H9 (cell line): ENCODE results near the gene FAHD1. TPM values are rescaled to one million over a fixed set of nuclear protein-coding genes. Genes with fewer than 3 reads are reported as not detected.

Experiments
- DNase-seq: peaks from one replicate; pipeline ENCODE4 v3.0.0-alpha.2; 2017
- H2AFZ ChIP-seq: one replicate; pipeline ENCODE4 v1.6.1; 2013; ENCODE audit warnings: mild to moderate bottlenecking, low read length, control low read depth, moderate library complexity
- H2AK5ac ChIP-seq: 2 replicates; pipeline ENCODE4 v1.6.1; 2013; ENCODE audit warnings: low read length, control low read depth, mixed read lengths; ENCODE audit not compliant: insufficient read length
- H2BK120ac ChIP-seq: one replicate; pipeline ENCODE4 v1.6.1; 2013; ENCODE audit warnings: low read depth, mild to moderate bottlenecking, low read length, control low read depth, inconsistent platforms; ENCODE audit not compliant: poor library complexity, severe bottlenecking
- H2BK12ac ChIP-seq: 2 replicates; pipeline ENCODE4 v1.6.1; 2013; ENCODE audit warnings: low read length, control low read depth, mixed read lengths, low read depth; ENCODE audit not compliant: insufficient read length
- H2BK15ac ChIP-seq: 2 replicates; pipeline ENCODE4 v1.6.1; 2013; ENCODE audit warnings: low read depth, low read length, control low read depth
- H2BK20ac ChIP-seq: one replicate; pipeline ENCODE4 v1.6.1; 2013; ENCODE audit warnings: low read depth, mild to moderate bottlenecking, low read length, control low read depth, inconsistent platforms; ENCODE audit not compliant: poor library complexity, severe bottlenecking
- H2BK5ac ChIP-seq: 2 replicates; pipeline ENCODE4 v1.6.1; 2013; ENCODE audit warnings: low read length, control low read depth, mixed read lengths; ENCODE audit not compliant: insufficient read length
- H3K14ac ChIP-seq: 2 replicates; pipeline ENCODE4 v1.6.1; 2013; ENCODE audit warnings: low read length, control low read depth; ENCODE audit not compliant: insufficient read depth
- H3K18ac ChIP-seq: 2 replicates; pipeline ENCODE4 v1.6.1; 2013; ENCODE audit warnings: low read depth, mild to moderate bottlenecking, mixed read lengths, low read length, control low read depth; ENCODE audit not compliant: insufficient read length
- H3K23ac ChIP-seq: 2 replicates; pipeline ENCODE4 v1.6.1; 2013; ENCODE audit warnings: low read length, control low read depth, mixed read lengths, low read depth; ENCODE audit not compliant: insufficient read length
- H3K23me2 ChIP-seq: 2 replicates; pipeline ENCODE4 v1.6.1; 2013; ENCODE audit warnings: low read depth, mild to moderate bottlenecking, mixed read lengths, low read length, control low read depth; ENCODE audit not compliant: insufficient read length, poor library complexity, severe bottlenecking
- H3K27ac ChIP-seq: 2 replicates; pipeline ENCODE4 v1.5.1; 2013; ENCODE audit warnings: low read length, control low read depth, mixed read lengths, low read depth; ENCODE audit not compliant: insufficient read length
- H3K27me3 ChIP-seq: 2 replicates; pipeline ENCODE4 v1.6.1; 2013; ENCODE audit warnings: low read length, control low read depth, inconsistent platforms; ENCODE audit not compliant: insufficient read depth
- H3K4ac ChIP-seq: 2 replicates; pipeline ENCODE4 v1.6.1; 2013; ENCODE audit warnings: low read depth, mild to moderate bottlenecking, control low read depth, inconsistent platforms, low read length, moderate library complexity
- H3K4me1 ChIP-seq: 2 replicates; pipeline ENCODE4 v1.6.1; 2013; ENCODE audit warnings: low read length, control low read depth, inconsistent platforms; ENCODE audit not compliant: insufficient read depth
- H3K4me2 ChIP-seq: 2 replicates; pipeline ENCODE4 v1.6.1; 2013; ENCODE audit warnings: low read length, control low read depth, mixed read lengths; ENCODE audit not compliant: insufficient read length, insufficient read depth
- H3K56ac ChIP-seq: 2 replicates; pipeline ENCODE4 v1.6.1; 2013; ENCODE audit warnings: low read depth, mild to moderate bottlenecking, mixed read lengths, low read length, control low read depth; ENCODE audit not compliant: insufficient read length
- H3K79me1 ChIP-seq: 2 replicates; pipeline ENCODE4 v1.6.1; 2013; ENCODE audit warnings: low read depth, mild to moderate bottlenecking, moderate library complexity, low read length, control low read depth, inconsistent platforms; ENCODE audit not compliant: insufficient read depth, poor library complexity, severe bottlenecking
- H3K79me2 ChIP-seq: 2 replicates; pipeline ENCODE4 v1.6.1; 2013; ENCODE audit warnings: low read length, control low read depth, inconsistent platforms; ENCODE audit not compliant: insufficient read depth
- H3K9ac ChIP-seq: 2 replicates; pipeline ENCODE4 v1.6.1; 2013; ENCODE audit warnings: low read length, control low read depth, mixed read lengths; ENCODE audit not compliant: insufficient read length; ENCODE audit errors: extremely low read depth
- H3K9me3 ChIP-seq: one replicate; pipeline ENCODE4 v1.6.1; 2013; ENCODE audit warnings: low read depth, low read length, inconsistent platforms; ENCODE audit not compliant: control insufficient read depth
- H3T11ph ChIP-seq: one replicate; pipeline ENCODE4 v1.6.1; 2013; ENCODE audit warnings: mild to moderate bottlenecking, low read length, control low read depth, inconsistent platforms
- H4K20me1 ChIP-seq: one replicate; pipeline ENCODE4 v1.6.1; 2013; ENCODE audit not compliant: control insufficient read depth, insufficient read length, insufficient read depth
- H4K5ac ChIP-seq: 2 replicates; pipeline ENCODE4 v1.6.1; 2013; ENCODE audit warnings: low read depth, mild to moderate bottlenecking, mixed read lengths, low read length, control low read depth; ENCODE audit not compliant: insufficient read length
- H4K8ac ChIP-seq: replicated peaks from 2 replicates; pipeline ENCODE4 v1.6.1; 2013; ENCODE audit warnings: low read length, control low read depth, mixed read lengths, low read depth; ENCODE audit not compliant: insufficient read length
- H4K91ac ChIP-seq: 2 replicates; pipeline ENCODE4 v1.6.1; 2013; ENCODE audit warnings: low read depth, mild to moderate bottlenecking, moderate library complexity, mixed read lengths, low read length, control low read depth; ENCODE audit not compliant: insufficient read length
- H3K27ac Mint-ChIP-seq, 3 experiments: 2 replicates in 2 of 3; 3 replicates in 1 of 3; pipeline ENCODE4 v1.8.0; 2020 to 2021; ENCODE audit warnings: mixed read lengths in 3 of 3, mild to moderate bottlenecking in 1 of 3, moderate library complexity in 1 of 3
- H3K27me3 Mint-ChIP-seq: 2 replicates; pipeline ENCODE4 v1.8.0; 2021; ENCODE audit warnings: low read depth, mild to moderate bottlenecking, moderate library complexity, mixed read lengths
- H3K36me3 Mint-ChIP-seq, 3 experiments: 2 replicates in 2 of 3; 3 replicates in 1 of 3; pipeline ENCODE4 v1.8.0; 2020 to 2021; ENCODE audit warnings: low read depth in 3 of 3, mixed read lengths in 3 of 3; ENCODE audit not compliant: insufficient read depth in 1 of 3
- H3K4me1 Mint-ChIP-seq, 2 experiments: 2 replicates each; pipeline ENCODE4 v1.8.0; 2020; ENCODE audit warnings: mixed read lengths in 2 of 2
- H3K4me3 Mint-ChIP-seq, 2 experiments: 2 replicates in 1 of 2; 3 replicates in 1 of 2; pipeline ENCODE4 v1.8.0; 2020 to 2021; ENCODE audit warnings: mild to moderate bottlenecking in 2 of 2, mixed read lengths in 2 of 2, moderate library complexity in 1 of 2
- H3K9me3 Mint-ChIP-seq, 2 experiments: 2 replicates in 1 of 2; 3 replicates in 1 of 2; pipeline ENCODE4 v1.8.0; 2020; ENCODE audit warnings: mild to moderate bottlenecking in 2 of 2, mixed read lengths in 2 of 2, moderate library complexity in 1 of 2
- CTCF ChIP-seq: fragments of 200-600 bp; sonication (generic); conservative IDR thresholded peaks from 3 replicates; pipeline ENCODE4 v1.8.0; 2021; ENCODE audit warnings: antibody characterized with exemption, mild to moderate bottlenecking
- WGBS: extraction: QIAGEN DNeasy Blood & Tissue Kit; methylation state at CpG from one replicate; pipeline ENCODE4 v1.1.7; 2013; ENCODE audit warnings: missing lambda C conversion rate, low lambda C conversion rate, mixed read lengths; ENCODE audit not compliant: insufficient read length; ENCODE audit errors: extremely low coverage; 5-methylcytosine and 5-hydroxymethylcytosine counted together
- total RNA-seq: library from RNA; stranded (reverse); gene quantifications from 2 replicates; pipeline ENCODE4 v1.2.1, GENCODE V29; 2021

Gene FAHD1
- total RNA-seq, 1 experiment from 2014 or later: 16.2 TPM

GRCh38 chr16:1809281-1809801, 17.7 kb upstream of the FAHD1 start:
- Histone ChIP-seq H3T11ph (no peak overlapping the region), H3K4ac (no peak overlapping the region), H3K18ac (no peak overlapping the region), H4K20me1 (no peaks in the 10 kb centered on the region), H2AFZ (no peak overlapping the region), H4K8ac (no peak overlapping the region), H3K56ac (no peak overlapping the region), H3K27ac (no peak overlapping the region), H3K4me1 (no peaks in the 10 kb centered on the region), H2BK5ac (no peak overlapping the region), H3K79me2 (no peaks in the 10 kb centered on the region), H2BK15ac (no peak overlapping the region), H3K27me3 (no peaks in the 10 kb centered on the region), H3K23ac (no peak overlapping the region), H4K91ac (no peak overlapping the region), H2BK12ac (no peak overlapping the region), H2BK120ac (no peak overlapping the region), H3K14ac (no peak overlapping the region; the same call in 1 of the 2 replicates), H3K23me2 (no peaks in the 10 kb centered on the region), H3K9me3 (no peaks in the 10 kb centered on the region), H3K4me2 (no peak overlapping the region), H2BK20ac (no peak overlapping the region), H3K79me1 (no peaks in the 10 kb centered on the region), H4K5ac (no peak overlapping the region), H2AK5ac (no peak overlapping the region), H3K9ac (no peak overlapping the region)
- WGBS: no CpG with 5 or more reads among the region's 28 CpGs
- no peak overlapping the region for H3K27ac Mint-ChIP-seq
- DNase-seq: peak; percentile 90
- peaks cover 15 to 37% (median 16%) of the 10 kb centered on the region in 3 experiments; a peak in 6 of 7 replicates for H3K36me3 Mint-ChIP-seq
- peak; percentile 30; the same call in 1 of the 3 replicates for TF ChIP-seq CTCF
- H3K4me3 Mint-ChIP-seq: no peak overlapping the region
- H3K9me3 Mint-ChIP-seq: peaks cover 2 to 4% of the 10 kb centered on the region in 2 experiments; a peak in 2 of 5 replicates
- peaks cover 0 to 3% of the 10 kb centered on the region in 2 experiments; a peak in 2 of 4 replicates for H3K4me1 Mint-ChIP-seq
- H3K27me3 Mint-ChIP-seq: no peaks in the 10 kb centered on the region
